Prostate gland (tissue), 2 donors: ENCODE measurements around the gene LPCAT3. TPM values are rescaled to one million over a fixed set of nuclear protein-coding genes. Genes with fewer than 3 reads are reported as not detected.

Experiments used
- DNase-seq: peaks from one replicate; pipeline ENCODE4 v3.0.0-alpha.2; 2019; ENCODE audit warnings: low spot score
- H3K27ac ChIP-seq, 2 donors: fragments of 200-600 bp; sonication (generic); 2 replicates each; pipeline ENCODE4 v1.5.1; 2017 to 2019
- H3K27me3 ChIP-seq: fragments of 200-600 bp; sonication (generic); replicated peaks from 2 replicates; pipeline ENCODE4 v1.5.1; 2019; ENCODE audit not compliant: insufficient read depth
- H3K36me3 ChIP-seq, 2 donors: fragments of 200-600 bp; sonication (generic); 1 replicate in 1 of 2; 2 replicates in 1 of 2; pipeline versions ENCODE4 v1.5.1 to v1.8.1; 2017 to 2019
- H3K4me1 ChIP-seq: fragments of 200-600 bp; sonication (generic); replicated peaks from 2 replicates; pipeline ENCODE4 v1.5.1; 2019
- H3K4me3 ChIP-seq, 2 donors: fragments of 200-600 bp; sonication (generic); 2 replicates each; pipeline ENCODE4 v1.5.1; 2017 to 2019
- H3K9me3 ChIP-seq: fragments of 200-600 bp; sonication (generic); 2 replicates; pipeline ENCODE4 v1.5.1; 2017
- CTCF ChIP-seq, 4 experiments: fragments of 200-600 bp in 2 of 4; fragments of 450-650 bp in 2 of 4; sonication (generic) in 2 of 4; IDR thresholded peaks; 1 replicate in 3 of 4; 2 replicates in 1 of 4; pipeline ENCODE4 v1.5.1; 2016 to 2019; ENCODE audit warnings: antibody characterized with exemption in 4 of 4, mild to moderate bottlenecking in 2 of 4, moderate library complexity in 2 of 4
- POLR2A ChIP-seq: fragments of 450-650 bp; IDR thresholded peaks from one replicate; pipeline ENCODE4 v1.6.1; 2016; ENCODE audit warnings: antibody characterized with exemption, mild to moderate bottlenecking
- POLR2AphosphoS5 ChIP-seq: sonication (generic); formaldehyde crosslinking; IDR thresholded peaks from one replicate; pipeline ENCODE4 v1.6.1; 2017; ENCODE audit warnings: antibody characterized with exemption
- WGBS: methylation state at CpG from one replicate; pipeline ENCODE4 v1.1.5; 2018; 5-methylcytosine and 5-hydroxymethylcytosine counted together
- intact Hi-C: fragments of 100-400 bp; cut with DNase I; formaldehyde crosslinking; loops from one replicate; pipeline ENCODE4 v1.14.2; 2022
- total RNA-seq, 2 donors: library from RNA; depleted of rRNA; stranded (reverse); fragments of >200 nt; gene quantifications; one replicate each; pipeline ENCODE4 v1.1.0, GENCODE V29; 2016

LPCAT3 gene
- total RNA-seq, 2 donors from 2014 or later, result 59.9 to 86.9 TPM

GRCh38 chr12:6974180-6974579 lies 44.1 kb downstream of the LPCAT3 start:
- TF ChIP-seq CTCF (IDR thresholded peaks at IDR 0.05), result no peak
- TF ChIP-seq POLR2AphosphoS5, result no peak
- TF ChIP-seq POLR2A, result no peak
- H3K9me3 ChIP-seq, result no peaks in the 10 kb centered on the region
- H3K4me3 ChIP-seq, result no peak overlapping the region
- no peak overlapping the region for H3K27ac ChIP-seq
- no peaks in the 10 kb centered on the region for H3K27me3 ChIP-seq
- DNase-seq, result no peak
- peaks cover 3% of the 10 kb centered on the region for H3K4me1 ChIP-seq
- peaks cover 11 to 18% of the 10 kb centered on the region in 2 donors for H3K36me3 ChIP-seq
- intact Hi-C loops, result loop anchor here (5.0 kb wide), 1 partner anchor 43 kb away; the partner anchor contains the start of gene LPCAT3
- 93% methylated on average over 6 of the region's 6 CpGs for WGBS

- WGBS, result under 1% methylated on average over 31 of the region's 31 CpGs
Observed at GRCh38 chr12:6970096-6970527, 48.2 kb downstream of the LPCAT3 start.

GRCh38 chr12:6968426-6968825 lies 49.9 kb downstream of the LPCAT3 start:
- TF ChIP-seq CTCF (IDR thresholded peaks at IDR 0.05) (no peak), POLR2AphosphoS5 (no peak), POLR2A (no peak)

More at GRCh38 chr12:6970096-6970527, 48.2 kb downstream of the LPCAT3 start:
- Histone ChIP-seq H3K27me3 (no peaks in the 10 kb centered on the region), H3K27ac (peak overlapping the region; percentile 84 to 88), H3K9me3 (no peaks in the 10 kb centered on the region), H3K4me3 (peak overlapping the region; percentile 72 to 75), H3K4me1 (peaks cover 20% of the 10 kb centered on the region), H3K36me3 (peaks cover 4 to 28% of the 10 kb centered on the region in 2 donors)
- intact Hi-C loops, result loop anchor here (5.0 kb wide), 1 partner anchor 47 kb away; the partner anchor contains the start of gene LPCAT3
- no peak for TF ChIP-seq POLR2AphosphoS5
- no peak for TF ChIP-seq POLR2A
- TF ChIP-seq CTCF (IDR thresholded peaks at IDR 0.05), result no peak
- no peak for DNase-seq

DNA sequence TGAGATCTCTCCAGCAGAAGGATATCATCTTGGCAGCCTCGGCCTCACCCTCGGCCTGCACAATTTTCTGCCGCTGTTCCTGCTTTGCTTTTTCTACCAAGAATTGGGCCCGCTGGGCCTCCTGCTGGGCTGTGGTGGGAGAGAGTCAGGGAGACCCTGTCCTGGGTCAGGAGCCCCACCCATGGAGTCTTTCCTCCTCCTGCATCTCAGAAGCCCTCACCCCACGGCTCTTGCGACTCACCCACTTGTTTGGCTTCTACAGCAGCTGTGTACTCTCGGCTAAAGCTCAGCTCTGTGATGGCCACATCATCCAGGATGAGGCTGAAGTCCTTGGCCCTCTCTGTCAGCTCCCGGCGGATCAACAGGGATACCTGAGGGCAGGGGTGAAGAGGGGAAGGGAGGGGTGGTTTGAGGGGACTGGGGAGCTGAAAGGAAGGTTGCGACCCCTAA lies 50.6 kb downstream of the LPCAT3 start:
- TF ChIP-seq CTCF (IDR thresholded peaks at IDR 0.05) (no peak), POLR2A (no peak), POLR2AphosphoS5 (no peak)
- WGBS, result 69% methylated on average over 10 of the region's 10 CpGs
- Histone ChIP-seq H3K27me3 (no peaks in the 10 kb centered on the region), H3K36me3 (peaks cover 0 to 18% of the 10 kb centered on the region in 2 donors), H3K4me1 (peaks cover 22% of the 10 kb centered on the region), H3K4me3 (no peak overlapping the region), H3K27ac (peak overlapping the region in 1 of 2 donors; percentile 88), H3K9me3 (no peaks in the 10 kb centered on the region)
- no peak for DNase-seq
- intact Hi-C loops, result loop anchor here (10.0 kb wide), 1 partner anchor 93 kb away; the partner anchor contains the start of gene SPSB2

More at GRCh38 chr12:6968426-6968825, 49.9 kb downstream of the LPCAT3 start:
- H3K4me3 ChIP-seq, result no peak overlapping the region
- intact Hi-C loops, result loop anchor here (10.0 kb wide), 1 partner anchor 94 kb away; the partner anchor contains the start of gene SPSB2
- H3K36me3 ChIP-seq, result peaks cover 0 to 18% of the 10 kb centered on the region in 2 donors
- DNase-seq, result no peak
- H3K4me1 ChIP-seq, result peaks cover 22% of the 10 kb centered on the region
- H3K27me3 ChIP-seq, result no peaks in the 10 kb centered on the region
- no peaks in the 10 kb centered on the region for H3K9me3 ChIP-seq
- peak overlapping the region in 1 of 2 donors; percentile 88 for H3K27ac ChIP-seq
- 81% methylated on average over 9 of the region's 9 CpGs for WGBS

- no peaks in the 10 kb centered on the region for H3K9me3 ChIP-seq
- peaks cover 0 to 18% of the 10 kb centered on the region in 2 donors for H3K36me3 ChIP-seq
- 70% methylated on average over 7 of the region's 7 CpGs for WGBS
- H3K27me3 ChIP-seq, result no peaks in the 10 kb centered on the region
- intact Hi-C loops, result loop anchor here (10.0 kb wide), 1 partner anchor 92 kb away; the partner anchor contains the start of gene SPSB2
- no peak for DNase-seq
- H3K4me3 ChIP-seq, result no peak overlapping the region
- TF ChIP-seq POLR2A, result no peak
- no peak for TF ChIP-seq CTCF (IDR thresholded peaks at IDR 0.05)
- no peak for TF ChIP-seq POLR2AphosphoS5
- H3K27ac ChIP-seq, result peak overlapping the region in 1 of 2 donors; percentile 98
- peaks cover 26% of the 10 kb centered on the region for H3K4me1 ChIP-seq
Observed at GRCh38 chr12:6966351-6966750, 51.9 kb downstream of the LPCAT3 start.
